Activated gamma-delta T cell treated with Interleukin-2 at 50 U/mL for 16 hours (primary cell): Measurements from ENCODE around the gene TEF.
A peak's percentile ranks its signal among the peaks of the same experiment; 100 is the strongest.

Source experiments
- DNase-seq: peaks from one replicate; pipeline ENCODE4 v3.0.0-alpha.2; 2020

The TEF gene

DNA sequence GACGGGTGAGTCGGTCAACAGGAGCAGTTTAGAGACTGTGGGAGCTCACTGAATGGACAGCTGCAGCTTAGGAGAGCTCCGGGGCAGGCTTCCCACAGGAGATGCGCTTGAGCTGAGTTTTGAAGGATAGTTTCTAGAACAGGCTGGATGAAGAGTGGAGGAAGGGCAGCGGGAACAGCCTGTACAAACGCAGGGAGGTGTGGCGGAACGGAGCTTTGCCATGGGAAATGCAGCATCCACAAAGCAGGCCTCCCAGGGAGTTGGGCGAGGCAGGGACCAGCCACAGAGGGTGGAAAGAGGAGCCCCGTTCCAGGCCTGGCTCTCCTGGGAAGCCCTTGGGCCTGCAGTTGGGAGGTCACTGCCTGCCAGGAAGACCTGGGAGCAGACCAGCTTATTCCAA lies 26.8 kb upstream of the TEF start:
- no peak for DNase-seq

DNA sequence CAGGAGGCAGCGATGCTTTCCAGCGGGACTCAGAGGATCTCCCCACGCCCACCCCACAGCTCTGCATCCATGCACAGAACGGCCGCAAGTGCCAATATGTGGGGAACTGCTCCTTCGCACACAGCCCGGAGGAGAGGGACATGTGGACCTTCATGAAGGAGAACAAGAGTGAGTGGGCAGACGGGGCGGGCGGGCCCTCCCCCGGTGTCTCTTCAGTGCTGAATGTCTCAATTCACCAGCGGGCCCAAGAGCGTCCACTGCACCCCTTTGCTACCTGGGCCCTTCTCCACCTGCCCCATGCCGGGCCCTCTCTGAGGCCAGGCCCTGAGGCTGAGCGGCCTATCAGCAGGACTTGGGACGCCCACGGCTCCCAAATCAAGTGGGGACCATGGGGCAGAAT lies 25.8 kb upstream of the TEF start:
- no peak for DNase-seq

DNA sequence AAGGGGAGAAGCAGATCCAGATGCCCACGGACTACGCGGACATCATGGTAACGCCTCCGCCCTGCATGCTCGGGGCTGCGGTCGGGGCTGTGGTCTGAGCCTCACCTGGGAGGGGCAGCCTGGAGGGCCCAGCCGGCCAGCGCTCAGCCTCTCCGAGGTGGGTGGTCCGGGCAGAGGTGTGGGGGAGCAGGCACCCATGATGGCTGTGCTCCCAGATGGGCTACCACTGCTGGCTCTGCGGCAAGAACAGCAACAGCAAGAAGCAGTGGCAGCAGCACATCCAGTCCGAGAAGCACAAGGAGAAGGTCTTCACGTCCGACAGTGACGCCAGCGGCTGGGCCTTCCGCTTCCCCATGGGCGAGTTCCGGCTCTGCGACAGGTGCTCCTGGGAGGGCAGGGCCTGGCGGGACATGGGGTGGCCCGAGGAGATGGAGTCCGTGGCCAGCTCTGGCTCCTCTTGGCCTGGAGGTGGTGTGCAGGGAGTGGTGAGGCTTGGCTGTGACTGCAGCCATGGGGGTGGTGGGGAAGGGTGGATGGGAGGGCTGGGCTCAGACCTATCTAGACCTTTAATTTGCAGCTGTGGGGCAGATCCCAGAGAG lies 25.2 kb upstream of the TEF start:
- no peak for DNase-seq

DNA sequence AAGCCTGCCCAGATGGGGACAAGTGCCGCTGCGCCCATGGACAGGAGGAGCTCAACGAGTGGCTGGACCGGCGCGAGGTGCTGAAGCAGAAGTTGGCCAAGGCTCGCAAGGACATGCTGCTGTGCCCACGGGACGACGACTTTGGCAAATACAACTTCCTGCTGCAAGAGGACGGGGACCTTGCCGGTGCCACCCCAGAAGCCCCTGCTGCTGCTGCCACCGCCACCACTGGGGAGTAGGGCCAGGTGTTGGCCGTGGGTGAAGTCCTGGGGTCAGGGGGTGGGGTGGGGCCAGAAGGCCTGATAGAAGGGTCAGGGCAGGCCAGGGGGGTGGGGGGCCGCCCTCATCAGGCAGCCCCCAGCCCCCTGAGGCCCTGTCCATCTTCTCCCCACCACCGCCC lies 24.6 kb upstream of the TEF start:
- no peak for DNase-seq

DNA sequence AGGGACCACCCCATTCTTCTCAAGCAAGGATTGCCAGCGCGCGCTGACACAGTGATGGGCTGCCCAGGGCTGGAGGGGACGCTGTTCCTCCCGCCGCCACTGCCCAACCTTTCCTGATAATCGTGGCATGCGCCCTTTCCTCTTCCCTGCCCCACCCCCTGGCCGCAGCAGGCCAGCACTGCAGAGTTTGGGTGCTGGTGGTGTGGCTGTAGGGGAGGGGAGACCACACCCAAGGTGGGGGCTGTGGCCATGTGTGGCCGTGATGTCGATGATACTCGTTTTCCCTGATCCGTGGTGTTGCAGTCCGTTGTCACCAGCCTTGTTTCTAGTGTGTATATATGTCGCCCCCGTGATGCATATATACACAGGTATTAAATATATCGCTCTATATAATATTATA lies 22.8 kb upstream of the TEF start:
- DNase-seq = no peak

DNA sequence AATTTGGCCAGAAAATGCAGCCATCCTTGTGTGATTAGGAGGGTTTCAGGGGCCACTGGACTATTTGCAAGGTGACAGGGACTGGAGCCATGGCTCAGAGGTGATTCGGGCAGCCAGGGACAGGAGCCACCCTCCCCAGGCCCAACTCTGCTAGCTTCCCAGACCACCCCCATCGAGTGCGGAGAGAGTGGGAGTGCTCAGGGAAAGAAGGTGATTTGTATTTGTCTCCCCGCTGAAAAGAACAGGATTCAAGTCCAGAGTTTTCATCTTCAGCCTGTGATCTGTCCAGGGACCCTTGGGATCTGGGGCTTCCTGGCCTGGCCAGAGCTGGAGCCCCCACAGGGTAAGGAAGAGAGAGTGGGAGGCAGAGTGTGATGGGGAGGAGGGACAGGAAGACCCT lies 22.4 kb upstream of the TEF start:
- DNase-seq = no peak

DNA sequence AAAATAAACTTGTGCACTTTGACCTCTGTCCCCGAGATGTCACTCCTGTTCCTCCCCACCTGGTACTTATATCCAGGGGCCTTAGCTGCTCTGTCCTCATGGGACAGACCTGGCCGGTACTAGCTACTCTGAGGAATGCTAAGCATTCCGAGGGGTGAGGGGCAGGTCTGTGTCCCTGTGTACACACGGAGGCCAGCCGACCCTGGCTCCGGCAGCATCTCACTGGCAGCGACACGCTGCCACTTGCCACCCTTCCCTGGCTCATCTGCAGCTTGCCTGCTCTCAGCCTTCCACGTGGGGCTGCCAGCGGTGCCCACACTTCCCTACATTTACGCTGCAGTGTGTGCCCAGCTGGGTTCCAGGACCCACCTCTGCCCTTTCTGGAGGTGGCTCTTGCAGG lies 21.6 kb upstream of the TEF start:
- DNase-seq = no peak

DNA sequence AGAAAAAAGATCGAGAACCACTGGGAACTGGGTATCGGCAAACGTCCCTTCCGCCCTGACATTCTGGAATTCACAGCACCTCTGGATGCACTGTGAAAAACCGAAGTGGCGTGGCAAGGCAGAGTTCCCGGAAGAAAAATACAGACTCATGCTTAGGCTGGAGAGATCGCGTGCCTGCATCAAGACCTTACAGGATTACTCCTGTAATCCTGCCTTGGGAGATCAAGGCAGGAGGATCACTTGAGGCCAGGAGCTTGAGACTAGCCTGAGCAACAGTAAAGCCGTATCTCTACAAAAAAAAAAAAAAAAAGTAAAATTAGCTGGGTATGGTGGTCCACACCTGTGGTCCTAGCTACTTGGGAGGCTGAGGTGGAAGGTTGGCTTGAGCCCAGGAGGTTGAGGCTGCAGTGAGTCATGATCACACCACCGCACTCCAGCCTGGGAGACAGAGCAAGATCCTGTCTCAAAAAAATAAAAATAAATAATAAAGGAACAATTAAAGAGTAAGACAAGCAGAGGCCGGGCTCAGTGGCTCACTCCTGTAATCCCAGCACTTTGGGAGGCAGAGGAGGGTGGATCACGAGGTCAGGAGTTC lies 19.9 kb upstream of the TEF start:
- no peak for DNase-seq

DNA sequence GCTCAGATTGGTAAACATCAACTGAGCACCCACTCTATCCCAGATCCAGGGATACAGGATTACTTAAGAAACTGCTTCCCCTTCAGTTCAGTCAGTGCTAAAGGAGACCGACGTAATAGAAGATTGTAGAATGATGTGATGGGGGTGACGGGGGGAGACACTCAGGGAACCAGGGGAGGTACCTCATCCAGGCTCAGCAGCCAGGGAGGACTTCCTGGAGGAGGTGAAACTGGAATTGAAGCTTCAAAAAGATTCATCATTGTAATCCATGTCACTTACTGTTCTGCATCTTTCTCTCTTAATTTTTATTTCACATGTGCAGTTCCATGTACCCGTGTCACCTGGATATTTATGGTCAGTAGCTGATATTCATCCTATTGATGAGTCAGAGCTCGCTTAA lies 19.1 kb upstream of the TEF start:
- no peak for DNase-seq

DNA sequence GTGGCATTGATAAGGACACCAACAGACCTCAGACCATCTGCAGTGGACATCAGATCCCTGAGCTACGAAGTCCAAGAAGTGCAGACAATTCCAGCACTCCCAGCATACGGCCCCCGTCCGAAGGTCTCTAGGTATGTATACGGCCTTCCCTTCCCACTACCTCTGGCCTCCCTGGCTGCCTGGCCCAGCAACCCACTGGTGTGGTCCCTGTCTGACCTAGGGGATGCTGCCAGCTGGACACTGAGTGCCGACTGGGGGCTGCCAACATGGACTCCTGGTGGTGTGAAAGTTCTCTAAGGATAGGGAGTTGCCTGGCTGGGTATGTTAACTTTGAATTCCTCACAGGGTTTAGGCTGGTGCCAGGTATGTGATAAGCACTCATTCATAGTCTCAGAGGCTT lies 17.5 kb upstream of the TEF start:
- DNase-seq = no peak

DNA sequence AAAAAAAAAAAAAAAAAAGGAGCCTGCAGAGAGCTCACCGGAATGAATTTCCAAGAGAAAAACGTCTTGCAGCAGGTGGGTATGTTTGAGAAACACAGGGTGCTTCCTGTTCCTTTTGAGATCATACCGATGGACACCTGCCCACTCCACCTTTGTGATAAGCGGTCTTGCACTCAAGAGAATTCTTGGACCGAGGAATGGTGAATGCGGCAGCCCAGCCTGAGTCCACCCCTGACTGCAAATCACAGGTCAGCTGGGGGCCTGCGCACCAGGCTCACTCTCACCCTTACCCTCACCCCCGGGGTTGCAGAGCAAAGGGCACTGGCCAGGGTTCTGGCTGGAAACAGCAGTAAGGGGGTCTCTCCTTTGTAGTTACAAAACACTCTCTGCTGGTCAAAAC lies 16.8 kb upstream of the TEF start:
- DNase-seq = no peak

DNA sequence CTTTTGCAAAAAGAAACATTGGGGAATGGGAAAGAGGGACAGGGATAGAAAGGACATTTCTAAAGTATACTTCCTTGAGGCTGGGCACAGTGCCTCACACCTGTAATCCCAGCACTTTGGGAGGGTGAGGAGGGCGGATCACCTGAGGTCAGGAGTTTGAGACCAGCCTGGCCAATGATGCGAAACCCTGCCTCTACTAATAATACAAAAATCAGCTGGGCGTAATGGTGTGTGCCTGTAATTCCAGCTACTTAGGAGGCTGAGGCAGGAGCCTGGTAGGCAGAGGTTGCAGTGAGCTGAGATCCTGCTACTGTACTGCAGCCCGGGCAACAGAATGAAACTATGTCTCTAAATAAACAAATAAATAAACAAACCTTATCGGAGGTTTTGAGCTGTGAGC lies 16.3 kb upstream of the TEF start:
- no peak for DNase-seq

DNA sequence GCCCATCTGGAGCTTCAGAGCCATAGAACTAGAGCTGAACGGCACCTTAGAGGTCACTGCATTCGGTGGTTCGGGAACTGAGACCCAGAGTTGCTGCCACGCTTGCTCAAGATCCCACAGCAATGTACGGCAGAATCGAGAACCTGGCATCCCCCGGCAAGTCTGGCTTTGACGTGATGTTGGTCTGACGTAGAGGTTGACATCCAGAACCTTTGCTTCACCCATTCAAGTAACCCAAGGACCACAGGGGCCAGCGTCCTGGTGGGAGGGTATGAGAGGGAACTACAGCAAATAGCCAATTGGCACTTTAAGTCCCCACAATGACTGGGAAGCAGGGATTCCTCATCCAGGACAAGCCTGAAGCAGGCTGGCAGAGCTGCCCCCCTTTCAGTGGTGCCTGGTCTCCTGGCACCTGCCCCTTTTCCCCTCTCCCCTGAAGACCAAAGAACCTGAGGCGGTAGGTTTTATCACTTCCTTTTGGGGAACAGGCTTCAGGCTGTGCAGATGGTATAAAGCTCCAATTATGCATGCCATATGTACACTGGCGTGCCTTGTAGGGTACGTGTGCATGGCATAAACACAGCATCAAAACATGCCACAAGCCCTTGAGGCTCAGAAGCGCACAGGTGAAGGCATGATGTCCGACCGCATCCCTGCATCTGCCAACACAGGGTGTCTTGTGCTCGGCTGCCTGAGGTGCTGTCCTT lies 15.3 kb upstream of the TEF start:
- DNase-seq = no peak

DNA sequence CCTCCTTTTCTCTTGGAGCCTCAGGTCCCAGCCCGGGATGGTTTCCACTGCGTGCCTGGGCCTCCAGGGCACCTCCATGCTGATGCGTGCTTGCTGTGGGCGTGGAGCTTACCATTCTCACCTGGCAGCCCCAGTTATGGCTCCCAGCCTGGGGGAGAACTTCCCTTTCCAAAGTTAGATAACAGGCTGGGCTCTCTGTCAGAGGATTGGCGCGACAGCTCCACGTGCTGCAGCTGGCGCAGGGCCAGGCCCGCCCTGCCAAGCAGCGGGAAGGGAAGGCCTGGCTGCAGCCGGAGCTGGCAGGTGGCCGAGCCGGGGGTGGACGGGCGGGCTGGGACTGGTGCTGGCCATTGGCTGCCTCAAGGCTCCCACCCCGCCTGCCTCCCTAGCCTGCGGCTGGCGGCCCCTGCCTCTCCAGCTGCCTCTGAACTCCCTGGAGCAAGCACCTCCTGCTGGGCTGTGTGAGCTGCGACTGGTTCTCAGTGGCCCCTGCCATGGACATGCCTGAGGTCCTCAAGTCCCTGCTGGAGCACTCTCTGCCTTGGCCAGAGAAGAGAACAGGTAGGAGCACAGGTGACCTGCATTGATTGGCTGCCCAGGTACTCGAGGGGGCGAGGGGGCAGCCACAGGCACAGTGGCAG lies 14.6 kb upstream of the TEF start:
- no peak for DNase-seq

DNA sequence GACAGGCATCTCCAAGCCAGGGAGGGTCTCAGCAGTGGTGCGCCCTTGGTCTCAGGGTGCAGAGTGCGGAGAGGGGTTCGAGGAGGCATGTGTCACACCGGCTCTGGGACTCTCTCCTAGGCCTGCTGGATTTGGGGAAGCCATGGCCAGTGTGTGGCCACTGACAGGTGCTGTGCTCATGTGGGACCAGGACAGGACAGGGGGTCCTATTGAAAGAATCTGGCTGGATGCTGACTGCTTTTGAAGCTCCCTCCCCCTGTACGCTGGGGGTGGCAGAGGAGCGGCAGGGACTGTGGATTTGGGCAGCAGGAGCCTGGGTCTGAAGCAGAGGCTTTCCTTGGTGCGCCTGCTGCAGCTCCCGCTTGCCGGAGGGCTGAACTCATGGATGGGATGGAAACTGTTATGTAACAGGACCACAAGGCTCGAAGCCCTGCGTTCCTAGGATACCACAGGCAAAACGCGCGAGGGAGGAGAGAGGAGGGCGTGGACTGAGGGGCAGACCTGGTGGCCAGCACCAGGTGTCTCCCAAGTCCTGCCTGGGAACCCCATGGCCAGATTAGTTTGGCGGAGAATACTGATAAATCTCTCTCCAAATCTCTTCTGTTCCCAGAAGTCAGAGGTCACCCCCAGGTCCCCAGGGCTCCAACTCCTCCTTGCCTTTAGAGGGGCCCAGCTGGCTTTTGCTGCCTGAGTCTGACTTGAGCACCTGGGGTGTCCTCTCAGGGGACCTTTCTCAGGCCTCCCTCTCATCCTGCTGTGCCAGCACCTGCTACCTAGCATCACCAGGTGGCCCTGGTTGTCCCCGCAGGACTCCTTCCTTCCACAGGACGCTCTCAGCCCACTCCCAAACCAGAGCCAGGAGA lies 13.8 kb upstream of the TEF start:
- no peak for DNase-seq

DNA sequence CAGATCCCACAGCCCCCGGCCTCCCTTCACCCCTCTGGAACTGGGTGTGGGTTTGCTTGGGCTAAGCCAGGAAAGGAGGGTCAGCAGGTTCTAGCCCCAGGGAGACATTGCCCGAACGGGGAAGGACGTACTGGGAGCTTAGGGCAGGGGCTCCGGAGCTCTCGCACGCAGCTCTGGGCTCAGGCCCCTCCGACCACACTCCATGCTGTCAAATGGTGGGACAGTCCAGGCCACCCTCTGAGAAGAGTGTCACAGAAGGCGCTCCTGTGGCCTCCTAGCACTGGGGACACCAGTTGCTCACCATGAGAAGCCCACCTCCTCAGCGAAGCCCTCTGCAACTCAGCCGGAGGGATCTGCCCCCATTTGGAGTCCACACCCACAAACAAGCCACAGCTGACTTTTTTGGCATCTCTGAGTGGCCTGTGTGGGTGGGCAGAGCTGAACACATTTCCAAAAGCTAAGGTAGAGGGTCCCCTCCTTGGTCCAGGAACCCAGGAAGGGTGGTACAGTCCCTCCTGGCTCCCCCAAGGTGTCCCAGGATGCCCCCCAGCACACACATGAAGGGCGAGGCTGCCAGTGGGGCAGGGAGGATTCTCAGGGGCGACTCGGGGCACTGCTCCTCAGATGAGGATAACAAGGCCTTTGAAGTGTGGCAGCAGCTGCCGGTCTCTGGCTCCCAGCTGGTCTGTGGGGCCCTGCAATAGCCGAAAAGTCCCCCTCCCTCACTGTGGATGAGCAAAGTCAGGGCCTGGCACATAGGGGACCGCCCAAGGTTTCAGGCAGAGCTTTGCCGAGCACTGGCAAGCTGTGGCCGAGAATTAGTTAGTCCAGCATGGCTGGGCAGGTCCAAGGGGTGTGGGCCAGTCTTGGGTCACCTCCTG lies 13.0 kb upstream of the TEF start:
- DNase-seq = no peak

DNA sequence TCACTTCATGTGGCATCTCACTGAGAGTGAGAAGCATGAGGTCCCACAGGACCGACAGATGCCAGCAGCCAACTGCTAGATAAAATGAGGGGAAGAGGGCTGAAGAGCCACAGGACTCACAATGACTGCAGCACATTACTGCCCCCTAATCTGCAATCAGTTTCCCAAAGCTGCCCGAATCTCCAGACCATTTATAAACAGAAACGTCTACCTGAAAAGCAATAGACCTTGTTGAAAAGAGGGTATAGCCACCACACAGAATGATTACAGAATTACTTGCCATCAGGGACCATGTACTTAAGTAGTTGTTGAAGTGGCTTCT lies 12.4 kb upstream of the TEF start:
- DNase-seq = no peak

DNA sequence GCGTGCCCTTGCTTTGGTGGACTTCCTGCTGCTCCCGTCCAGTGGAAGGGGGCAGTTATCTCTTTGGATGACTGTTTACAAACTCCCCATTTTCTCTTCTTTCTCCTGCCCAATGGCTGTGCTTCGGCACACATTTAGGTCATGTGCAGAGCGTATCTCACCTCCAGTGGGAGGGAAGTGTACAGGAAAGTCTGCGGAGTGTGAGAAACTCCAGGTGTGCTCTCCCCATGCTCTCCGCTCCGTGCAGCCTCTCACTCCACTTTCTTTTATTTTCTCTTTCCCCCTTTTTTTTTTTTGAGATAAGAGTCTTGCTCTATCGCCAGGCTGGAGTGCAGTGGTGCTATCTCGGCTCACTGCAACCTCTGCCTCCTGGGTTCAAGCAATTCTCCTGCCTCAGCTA lies 11.9 kb upstream of the TEF start:
- no peak for DNase-seq

DNA sequence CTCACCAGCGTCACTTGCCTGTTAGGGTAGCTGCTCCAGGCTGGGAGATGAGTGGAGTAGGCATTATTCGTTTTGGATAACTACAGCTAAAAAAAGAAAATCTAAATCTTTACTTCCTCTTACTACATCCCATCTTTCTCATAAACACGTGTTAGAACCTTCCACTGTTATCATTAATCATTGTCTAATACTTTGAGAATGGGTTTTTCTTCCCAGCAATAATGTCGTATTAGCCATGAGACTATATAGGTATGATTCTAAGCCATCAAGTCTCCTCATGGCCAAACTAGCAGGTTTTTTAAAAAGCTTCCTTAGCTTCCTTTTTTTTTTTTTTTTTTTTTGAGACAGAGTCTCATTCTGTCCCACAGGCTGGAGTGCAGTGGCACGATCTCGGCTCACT lies 3.9 kb upstream of the TEF start:
- no peak for DNase-seq

DNA sequence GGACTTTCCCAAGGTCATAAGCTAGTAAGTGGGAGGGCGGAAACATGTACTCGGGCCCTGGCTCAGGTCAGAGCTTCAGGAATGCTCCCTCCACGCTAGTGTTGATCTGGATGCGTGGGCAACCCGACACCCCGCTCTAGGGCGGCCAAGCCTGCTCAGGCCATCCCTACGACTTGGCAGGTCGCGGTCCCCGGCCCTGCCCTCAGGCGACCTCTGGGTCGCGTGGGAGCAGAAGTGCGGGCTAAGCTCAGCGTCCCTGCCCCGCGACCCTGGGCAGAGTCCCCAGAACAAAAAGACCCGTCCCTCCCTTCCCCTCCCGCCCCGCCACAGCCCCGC lies 781 bp upstream of the TEF start:
- DNase-seq = no peak

DNA sequence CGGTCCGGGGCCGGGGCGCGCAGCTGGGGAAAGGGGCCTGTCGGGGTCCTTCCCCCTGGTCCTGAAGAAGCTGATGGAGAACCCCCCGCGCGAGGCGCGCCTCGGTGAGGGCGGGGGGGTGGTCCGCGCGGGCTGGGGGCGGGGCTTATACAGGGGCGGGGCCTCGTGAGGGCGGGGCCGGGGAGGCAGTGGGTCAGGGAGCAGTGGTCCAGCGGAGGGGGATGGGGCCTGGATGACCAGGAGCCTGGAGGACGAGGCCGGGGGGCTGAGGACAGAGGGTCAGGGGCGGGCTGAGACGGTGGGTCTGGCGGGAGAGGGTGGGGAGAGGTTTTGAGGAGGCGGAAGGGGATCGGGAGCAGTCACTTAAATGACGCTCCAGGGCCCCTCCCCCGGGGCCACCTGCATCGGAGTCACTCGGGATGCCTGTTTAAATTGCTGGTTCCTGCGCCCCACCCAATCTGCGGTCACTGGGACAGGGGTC lies 396 bp downstream of the TEF start:
- peak; percentile 48 for DNase-seq

DNA sequence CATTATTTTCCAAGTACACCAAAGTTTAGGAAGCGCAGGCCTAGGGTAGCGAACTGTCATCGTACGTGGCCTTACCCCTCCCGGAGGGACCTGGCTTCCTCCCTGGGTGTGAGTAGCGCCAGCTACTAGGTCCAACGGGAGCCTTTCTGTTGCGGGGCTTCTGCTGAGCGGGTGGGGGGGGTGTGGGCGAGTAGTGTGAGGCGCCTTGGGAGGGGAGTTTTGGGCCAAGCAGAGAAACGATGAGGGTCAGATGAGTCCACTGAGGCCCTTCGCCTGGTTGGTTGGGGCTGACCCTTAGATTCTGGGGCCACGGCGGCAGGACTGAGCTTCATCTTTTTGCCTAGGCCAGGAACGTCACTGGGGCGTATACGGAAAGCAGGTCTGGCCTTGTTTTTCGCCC lies 868 bp downstream of the TEF start:
- DNase-seq = no peak

DNA sequence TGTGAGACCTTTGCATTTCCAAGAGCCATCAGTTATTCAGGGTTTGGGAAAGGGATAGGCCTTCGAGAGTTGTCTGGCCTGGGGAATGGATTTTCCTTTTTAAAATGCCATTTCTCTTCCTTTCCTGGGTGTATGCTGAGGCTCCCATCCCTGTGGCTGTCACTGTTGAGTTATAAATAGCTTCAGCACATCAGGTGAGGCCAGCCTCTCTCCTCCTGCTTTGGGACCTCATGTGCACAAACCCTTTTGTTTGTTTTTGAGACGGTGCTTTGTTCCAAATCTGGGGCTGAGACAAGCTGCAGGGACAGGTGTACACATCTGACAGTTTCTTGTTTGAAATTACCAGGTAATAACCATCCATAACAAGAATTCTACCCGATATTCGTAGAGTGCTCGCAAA lies 1.3 kb downstream of the TEF start:
- DNase-seq = no peak
